H1 (cell line): Measurements from ENCODE around the gene MEP1A.

ENCODE experiments used
- CBX5 ChIP-seq: fragments of 300-800, 300-1000 bp; sonication (generic); IDR thresholded peaks from 2 replicates; pipeline ENCODE4 v1.7.1; 2016; ENCODE audit warnings: antibody characterized with exemption, low read length, low read depth
- CTCF ChIP-seq, 3 experiments: IDR thresholded peaks; 1 replicate in 2 of 3; 2 replicates in 1 of 3; pipeline versions ENCODE4 v1.5.1 to v1.6.1; 2011; ENCODE audit warnings: low read length in 3 of 3, mild to moderate bottlenecking in 3 of 3, inconsistent platforms in 2 of 3, low read depth in 1 of 3, moderate library complexity in 1 of 3; ENCODE audit not compliant: insufficient read depth in 1 of 3; ENCODE audit errors: control extremely low read depth in 1 of 3
- EZH2 ChIP-seq: fragments of 200-600 bp; sonication (generic); IDR thresholded peaks from 2 replicates; pipeline ENCODE4 v1.7.1; 2012; ENCODE audit warnings: low read depth, mild to moderate bottlenecking, moderate library complexity, low read length, inconsistent platforms; ENCODE audit not compliant: severe bottlenecking
- HDAC2 ChIP-seq, 2 experiments: fragments of 300-600 bp in 1 of 2; sonication (generic) in 1 of 2; IDR thresholded peaks; 2 replicates each; pipeline ENCODE4 v1.6.1; 2011 to 2012; ENCODE audit warnings: low read depth in 2 of 2, low read length in 2 of 2, mild to moderate bottlenecking in 2 of 2, moderate library complexity in 2 of 2, borderline replicate concordance in 1 of 2, inconsistent platforms in 1 of 2
- TBP ChIP-seq: IDR thresholded peaks from 2 replicates; pipeline ENCODE4 v1.6.1; 2011; ENCODE audit warnings: low read depth, low read length, improper control_type of control experiment
- ZNF274 ChIP-seq: IDR thresholded peaks from 2 replicates; pipeline ENCODE4 v1.7.0; 2012; ENCODE audit warnings: low read length, borderline replicate concordance; ENCODE audit errors: extremely low read depth

GRCh38 chr6:46796848-46797580, 3.8 kb downstream of the MEP1A start:
- TF ChIP-seq CBX5: no peak
- TF ChIP-seq CTCF (IDR thresholded peaks at IDR 0.05; ENCODE audit: control extremely low read depth in 1 of 3, insufficient read depth in 1 of 3, low read depth in 1 of 3, low read length in 3 of 3): no peak
- no peak for TF ChIP-seq ZNF274
- no peak for TF ChIP-seq EZH2
- TF ChIP-seq HDAC2 (IDR thresholded peaks at IDR 0.05; ENCODE audit: borderline replicate concordance in 1 of 2, low read depth in 2 of 2, low read length in 2 of 2): no peak
- TF ChIP-seq TBP: no peak
